HG03135 (cell line): ENCODE measurements around the gene CARD11.
"Not testable (repeated sequence)": the region's sequence is repeated elsewhere in the genome, so short reads cannot be mapped to it uniquely, and the experiment has no call there.

Experiments used
- ATAC-seq: cut with Tn5 transposase; IDR thresholded peaks from one replicate; pipeline ENCODE4 v1.9.1; 2021; ENCODE audit warnings: mild to moderate bottlenecking, moderate library complexity; ENCODE audit not compliant: unreplicated experiment

Gene CARD11

DNA sequence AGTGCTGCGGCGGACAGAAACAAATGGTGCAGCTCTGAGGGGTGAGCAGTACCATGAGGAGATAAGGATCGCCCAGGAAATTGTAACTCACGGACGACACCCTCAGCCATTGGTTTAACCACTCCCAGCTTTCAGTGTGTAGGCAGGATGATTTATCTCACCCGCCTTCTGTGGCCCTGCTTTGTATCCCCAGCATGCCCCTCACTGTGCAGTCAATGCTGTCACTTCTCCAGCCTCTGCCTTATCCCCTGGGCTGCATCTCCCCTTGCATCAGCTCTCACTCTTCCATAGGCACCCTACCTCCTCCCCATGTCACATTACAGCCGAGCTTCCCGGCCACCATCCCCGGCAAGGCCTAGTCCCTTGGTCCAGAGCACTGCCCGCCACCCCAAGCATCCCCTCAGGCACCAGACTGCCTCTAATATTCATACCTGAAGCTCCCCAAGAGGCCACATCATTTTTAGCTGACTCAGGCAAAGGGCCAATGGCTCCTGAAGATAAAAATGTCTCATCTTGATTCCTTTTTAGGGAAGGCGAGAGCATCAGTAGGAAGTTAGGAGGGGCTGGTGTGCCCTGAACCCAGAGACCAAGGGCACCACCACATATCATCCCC is 77.1 kb downstream of the CARD11 start:
- ATAC-seq: no peak

DNA sequence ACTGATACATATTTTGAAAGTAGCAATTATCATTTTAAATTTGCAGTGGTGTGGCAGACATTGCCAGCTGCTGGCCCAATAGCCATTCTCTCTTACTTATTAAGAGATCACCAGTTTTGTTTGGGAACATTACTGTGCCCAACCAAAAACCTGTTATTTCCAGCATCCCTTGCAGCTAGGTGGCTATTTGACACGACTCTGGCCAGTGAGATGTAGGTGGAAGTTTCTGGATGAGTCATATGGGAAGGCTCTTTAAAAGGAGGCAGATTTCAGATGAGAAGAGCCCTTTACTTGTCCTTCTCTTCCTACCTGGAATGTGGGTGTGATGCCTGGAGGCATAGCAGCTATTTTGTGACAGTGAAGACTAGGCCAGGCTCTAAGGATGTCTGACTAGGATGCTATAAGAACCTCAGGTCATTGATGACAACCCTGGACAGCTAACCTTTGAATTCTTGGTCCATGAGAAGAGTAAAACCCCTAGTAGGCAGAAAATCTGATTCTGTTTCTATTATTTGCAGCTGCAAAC is 77.9 kb downstream of the CARD11 start:
- ATAC-seq: no peak

DNA sequence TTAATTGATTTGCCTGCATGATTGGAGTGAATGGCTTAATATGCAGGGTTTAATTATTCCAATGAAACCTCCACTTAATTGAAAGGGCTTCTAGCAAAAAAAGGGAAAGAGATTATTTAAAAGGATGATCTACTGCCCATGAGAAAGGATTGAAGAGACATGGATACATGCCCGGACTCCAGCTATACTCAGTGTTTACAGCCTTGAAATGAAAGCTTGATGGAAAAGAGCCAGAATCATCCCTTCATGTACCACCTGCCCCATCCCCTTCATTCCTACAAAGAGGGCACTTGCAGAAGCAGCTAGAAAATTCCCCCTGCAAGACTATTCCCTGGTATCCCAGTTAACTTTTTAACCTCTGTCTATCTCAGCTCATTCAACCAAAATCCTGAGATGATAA is 78.4 kb downstream of the CARD11 start:
- ATAC-seq: no peak

DNA sequence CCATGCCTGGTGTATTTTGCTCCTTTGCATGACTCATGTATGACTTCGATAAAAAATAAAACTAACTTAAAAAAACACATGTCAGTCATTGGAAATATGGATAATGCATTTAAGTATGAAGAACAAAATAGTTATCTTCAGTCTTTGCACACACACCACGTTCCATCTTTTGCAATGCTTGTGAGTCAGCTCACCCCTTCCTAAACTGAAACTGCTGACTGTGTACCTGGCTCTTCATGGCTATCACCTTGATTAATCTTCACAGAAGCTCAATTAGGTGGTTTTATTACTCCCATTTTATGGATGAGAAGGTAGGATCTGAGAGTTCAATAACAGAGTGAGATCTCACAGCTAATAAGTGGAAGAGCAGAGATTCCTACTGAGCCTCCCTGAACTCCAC is 79.5 kb downstream of the CARD11 start:
- no peak for ATAC-seq

DNA sequence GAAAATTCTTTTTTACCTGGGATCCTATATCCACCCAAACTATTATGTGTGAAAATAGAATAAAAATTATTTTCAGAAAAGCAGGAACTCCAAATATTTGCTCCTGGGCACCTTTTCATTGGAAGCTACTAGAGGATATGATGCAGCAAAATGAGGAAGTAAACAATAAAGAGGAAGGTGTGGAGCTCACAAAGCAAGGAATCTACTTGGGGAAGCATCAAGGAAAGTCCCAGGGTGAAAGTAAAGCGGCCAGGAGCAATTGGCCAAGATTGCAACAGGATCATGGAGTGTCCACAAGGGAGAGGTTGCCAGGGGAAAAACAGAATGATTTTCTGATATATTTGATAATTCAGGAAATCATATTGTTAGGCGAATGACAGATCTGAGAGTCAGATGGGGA is 80.8 kb downstream of the CARD11 start:
- no peak for ATAC-seq

DNA sequence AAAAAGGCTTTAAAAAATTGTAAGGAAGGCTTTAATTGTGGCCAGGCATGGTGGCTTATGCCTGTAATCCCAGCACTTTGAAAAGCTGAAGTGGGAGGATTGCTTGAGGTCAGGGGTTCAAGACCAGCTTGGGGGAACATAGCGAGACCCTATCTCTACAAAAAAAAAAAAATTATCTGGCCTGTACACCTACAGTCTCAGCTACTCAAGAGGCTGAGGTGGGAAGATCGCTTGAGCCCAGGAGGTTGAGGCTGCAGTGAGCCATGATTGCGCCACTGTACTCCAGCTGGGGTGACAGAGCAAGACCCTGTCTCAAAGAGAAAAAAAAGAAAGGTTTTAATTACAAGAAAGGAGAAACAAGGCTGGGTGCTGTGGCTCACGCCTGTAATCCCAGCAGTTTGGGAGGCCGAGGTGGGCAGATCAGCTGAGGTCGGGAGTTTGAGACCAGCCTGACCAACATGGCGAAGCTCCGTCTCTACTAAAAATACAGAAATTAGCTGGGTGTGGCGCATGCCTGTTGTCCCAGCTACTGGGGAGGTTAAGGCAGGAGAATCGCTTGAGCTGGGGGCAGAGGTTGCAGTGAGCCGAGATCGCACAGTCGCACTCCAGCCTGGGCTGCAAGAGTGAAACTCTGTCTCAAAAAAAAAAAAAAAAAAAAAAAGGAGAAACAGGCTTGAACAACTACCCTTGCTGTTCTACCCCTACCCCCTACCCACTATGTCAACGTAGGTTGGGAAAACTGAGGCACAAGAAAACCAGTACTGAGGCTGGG is 83.7 kb downstream of the CARD11 start:
- no peak for ATAC-seq

DNA sequence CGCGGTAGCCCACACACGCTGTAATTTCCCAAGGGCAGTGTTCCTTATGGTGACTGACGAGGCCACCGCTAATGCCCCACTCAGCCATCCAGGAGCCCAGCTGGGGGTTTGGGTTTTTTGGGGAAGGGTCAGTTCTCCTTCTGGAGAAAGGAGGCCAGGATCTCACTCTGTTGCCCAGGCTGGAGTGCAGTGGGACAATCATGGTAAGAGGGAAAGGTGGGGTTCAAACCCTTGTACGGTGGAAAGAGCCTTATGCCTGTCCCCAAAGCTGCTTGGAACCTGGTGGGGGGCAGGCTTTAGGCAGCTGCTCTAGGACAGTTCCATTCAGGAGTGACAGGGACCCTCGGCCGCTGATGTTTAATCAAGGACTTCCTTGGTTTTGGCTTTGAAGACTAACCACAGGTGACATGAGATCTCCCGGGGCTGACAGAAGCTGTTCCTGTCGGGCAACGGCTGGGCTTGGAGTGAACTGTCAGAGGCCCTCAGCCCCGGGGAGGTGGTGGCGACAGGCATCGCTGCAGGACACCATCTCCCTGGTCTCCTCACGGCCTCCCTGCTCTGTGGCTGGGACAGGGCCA is 84.5 kb downstream of the CARD11 start:
- no peak for ATAC-seq

DNA sequence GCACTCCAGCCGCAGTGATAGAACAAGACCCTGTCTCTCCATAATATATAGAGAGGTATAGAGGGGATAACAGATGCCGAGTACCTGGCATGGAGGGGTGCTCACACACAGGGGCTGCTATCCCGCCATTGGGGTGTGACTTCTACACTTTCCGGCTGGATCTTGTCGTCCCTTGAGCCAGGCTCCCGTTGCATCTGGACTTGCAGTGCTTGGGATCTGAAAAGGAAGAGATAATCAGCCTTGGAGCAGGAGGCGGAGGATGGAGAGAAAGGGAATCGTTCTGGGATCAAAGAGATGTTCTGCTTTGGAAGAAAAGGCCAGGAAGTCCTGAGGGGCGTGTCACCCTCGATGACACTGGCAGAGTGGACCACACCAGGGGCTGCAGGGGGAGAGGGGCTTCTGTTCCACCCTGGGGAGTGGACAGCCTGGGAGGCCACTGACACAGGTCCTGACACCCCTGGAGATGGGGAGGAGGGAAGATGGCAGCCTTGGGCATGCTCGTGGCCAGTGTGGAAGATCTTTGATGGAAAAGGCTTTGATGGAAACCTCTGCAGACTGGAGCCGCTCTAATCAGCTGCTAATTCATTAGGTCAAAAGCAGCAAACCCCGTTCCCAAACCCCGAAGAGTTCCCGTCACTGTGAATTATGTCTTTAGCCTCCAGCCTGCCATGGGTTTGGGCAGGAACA is 85.1 kb downstream of the CARD11 start:
- no peak for ATAC-seq

DNA sequence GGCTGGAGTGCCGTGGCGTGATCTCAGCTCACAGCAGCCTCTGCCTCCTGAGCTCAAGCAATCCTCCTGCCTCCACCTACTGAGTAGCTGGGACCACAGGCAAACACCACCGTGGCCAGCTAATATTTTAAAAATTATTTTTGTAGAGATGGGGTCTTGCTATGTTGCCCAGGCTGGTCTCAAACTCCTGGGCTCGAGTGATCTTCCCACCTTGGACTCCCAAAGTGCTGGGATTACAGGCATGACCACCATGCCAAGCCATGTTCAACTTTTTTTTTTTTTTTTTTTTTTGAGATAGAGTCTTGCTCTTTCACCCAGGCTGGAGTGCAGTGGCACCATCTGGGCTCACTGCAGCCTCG is 86.3 kb downstream of the CARD11 start:
- ATAC-seq: not testable (repeated sequence)

DNA sequence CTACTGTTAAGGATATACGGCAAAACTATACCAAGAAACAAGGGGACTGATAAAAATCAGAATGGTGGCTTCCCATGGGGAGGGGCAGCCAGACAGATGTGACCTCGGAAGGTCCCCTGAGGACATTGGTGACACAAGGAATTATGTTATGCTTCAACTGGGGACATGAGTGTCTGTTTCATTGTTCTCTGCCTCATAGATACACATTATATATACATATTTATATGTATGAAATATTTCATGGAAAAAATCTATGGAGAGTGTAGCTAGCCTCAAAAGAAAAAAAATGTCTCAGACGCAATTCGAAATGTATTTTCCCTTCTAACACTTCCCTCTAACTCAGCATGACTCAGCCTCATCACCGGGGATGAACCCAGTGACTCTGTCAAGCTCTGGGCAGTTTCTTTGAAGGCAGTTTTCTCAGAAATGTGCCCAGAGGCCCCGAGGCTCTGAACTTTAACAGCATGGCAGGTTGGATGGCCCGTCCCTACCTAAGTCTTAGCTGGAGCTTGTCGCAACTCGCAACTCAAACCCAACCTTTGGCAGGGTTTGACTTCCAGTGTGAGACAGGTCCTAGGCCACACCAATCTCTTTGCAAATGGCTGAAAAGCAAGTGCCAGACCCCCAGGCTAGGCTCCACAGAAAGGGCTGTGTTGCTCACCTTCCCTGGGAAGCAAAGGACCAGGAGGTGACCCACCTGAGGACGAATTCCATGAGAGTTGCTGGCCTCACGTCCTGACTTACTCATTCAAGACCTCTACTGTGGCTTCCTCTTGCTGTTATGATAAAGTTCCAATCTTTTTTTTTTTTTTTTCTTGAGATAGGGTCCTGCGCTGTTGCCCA is 86.9 kb downstream of the CARD11 start:
- no peak for ATAC-seq

DNA sequence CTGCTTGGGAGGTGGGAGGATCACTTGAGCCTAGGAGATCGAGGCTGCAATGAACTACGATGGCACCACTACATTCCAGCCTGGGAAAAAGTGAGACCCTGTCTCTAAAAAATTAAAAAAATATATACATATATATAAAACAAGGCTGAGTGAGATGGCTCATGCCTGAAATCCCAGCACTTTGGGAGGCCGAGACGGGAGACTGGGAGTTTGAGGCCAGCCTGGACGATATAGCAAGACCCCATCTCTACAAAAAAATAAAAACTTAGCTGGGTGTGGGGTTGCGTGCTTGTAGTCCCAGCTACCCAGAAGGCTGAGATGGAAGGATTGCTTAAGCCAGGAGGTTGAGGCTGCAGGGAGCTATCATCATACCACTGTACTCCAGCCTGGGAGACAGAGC is 87.6 kb downstream of the CARD11 start:
- no peak for ATAC-seq

DNA sequence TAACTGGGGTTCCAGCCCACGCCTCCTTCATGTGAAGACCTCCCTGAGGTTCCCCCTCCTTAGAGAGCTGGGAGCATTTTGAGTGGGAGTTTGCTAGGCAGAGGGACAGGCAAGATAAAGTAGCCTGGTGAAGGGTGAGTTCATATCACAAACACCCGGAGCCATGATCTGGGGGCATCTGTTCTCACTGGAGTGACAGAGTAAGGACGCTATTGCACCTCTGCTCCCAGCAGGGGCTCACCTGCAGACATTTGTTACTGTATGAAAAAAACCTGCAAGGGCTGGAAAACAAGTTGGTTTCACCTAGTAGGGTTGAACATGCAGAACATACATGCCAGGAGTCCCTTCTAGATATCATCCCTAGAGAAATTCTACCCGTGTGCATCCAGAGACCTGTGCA is 88.4 kb downstream of the CARD11 start:
- ATAC-seq: no peak

DNA sequence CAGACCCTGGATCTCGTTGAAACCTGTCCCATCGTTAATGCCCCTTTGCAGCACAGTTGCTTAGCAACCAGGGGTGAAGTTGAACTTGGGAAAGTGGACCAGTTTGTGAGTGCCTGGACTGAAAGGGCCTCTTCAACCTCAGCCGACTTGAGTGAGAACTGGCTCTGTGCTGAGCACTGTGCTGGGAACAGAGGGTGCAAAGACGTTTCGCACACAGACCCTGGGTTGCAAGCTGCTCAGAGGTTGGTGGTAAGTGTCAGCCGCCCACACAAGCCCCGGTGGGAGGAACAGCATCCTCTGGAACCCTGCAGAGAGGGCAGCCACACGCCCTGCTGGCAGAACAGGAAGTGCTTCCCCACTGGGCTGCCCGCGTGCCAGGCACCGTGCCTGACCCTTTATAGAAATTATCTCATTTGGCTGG is 89.2 kb downstream of the CARD11 start:
- no peak for ATAC-seq

DNA sequence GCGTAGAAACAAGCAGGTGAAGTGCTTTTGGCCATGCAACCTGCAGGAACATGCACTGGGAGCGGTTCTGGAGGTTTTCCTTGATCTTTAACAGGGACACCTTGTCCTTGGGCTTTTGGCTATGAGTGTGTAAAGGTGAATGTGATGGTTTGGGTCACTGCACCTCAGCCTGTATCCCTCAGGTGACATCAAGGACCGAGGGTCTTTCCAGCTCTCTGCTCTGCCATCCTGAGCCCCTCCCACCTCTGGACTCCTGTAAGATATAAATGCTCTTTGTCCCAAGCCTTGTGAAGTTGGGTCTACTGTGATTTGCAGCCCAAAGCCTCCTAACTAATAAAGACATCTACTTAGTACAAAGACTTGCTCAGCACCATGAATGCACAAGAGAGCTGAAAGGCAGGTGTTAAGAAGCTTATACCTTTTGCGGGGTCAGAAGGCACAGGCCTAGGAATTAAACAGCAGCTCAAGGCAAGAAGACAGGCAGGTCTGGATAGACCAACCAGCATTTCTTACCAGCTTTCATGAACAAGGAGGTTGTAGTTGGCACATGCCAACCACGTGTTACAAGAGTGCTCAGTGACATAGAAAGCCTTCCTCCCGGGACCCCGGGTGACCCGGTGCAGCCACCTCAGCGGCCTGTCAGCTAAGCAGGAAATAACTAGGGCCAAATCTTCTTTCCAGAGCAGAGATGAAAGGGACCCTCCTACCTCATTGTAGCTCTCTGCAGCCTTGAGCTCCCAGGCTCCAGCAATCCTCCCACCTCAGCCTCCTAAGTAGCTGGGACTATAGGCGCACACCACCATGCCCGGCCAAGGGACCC is 89.9 kb downstream of the CARD11 start:
- no peak for ATAC-seq

DNA sequence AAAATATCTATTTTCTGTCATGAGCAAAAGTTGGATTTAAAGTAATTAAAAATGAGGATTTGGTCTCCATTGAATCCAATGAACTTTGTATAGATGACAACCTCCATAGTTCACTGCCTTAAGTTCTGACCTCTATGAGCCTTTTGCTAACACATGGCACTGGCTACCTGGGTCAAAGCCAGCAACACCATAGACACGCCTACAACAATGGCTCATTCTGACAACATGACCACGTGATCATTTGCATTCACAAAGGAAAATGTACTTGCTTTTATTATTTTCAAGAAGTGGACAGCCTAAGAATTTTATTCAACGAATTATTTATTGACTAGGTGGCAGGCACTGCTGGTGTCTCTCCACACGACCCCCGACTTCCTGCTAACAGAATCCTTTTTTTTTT is 90.6 kb downstream of the CARD11 start:
- no peak for ATAC-seq

DNA sequence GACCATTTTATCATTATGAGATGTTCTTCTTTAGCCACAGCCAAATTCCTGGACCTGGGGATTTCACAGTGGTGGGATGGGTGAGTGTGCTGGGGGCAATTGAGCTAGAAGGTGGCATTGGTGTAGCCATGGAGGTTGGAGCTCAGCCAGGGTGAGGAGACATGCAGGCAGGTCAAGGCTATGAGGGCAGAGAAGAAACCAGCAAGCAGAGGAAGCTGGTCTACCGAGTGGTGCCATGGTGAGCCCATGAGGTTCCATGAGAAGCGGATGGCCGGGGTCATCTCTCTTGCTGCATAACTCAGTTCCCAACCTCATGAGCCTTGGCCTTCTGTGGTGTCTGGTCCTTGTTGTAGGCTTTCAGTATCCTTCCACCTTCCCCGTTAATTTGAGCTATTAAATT is 91.4 kb downstream of the CARD11 start:
- no peak for ATAC-seq

DNA sequence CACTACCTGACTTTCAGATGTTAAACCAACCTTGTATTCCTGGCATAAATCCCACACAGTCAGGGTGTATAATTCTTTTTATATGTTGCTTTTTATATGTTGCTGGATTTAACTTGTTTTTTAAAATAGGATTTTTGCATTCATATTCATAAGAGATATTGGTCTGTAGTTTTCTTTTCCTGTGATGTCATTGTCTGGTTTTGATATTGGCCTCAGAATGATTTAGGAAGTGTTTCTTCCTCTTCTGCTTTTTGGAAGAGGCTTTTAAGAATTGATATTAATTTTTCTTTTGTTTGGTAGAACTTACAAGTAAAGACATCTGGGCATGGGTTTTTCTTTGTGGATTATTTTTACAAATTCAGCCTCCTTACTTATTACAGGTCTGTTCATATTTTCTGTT is 93.1 kb downstream of the CARD11 start:
- ATAC-seq: no peak

DNA sequence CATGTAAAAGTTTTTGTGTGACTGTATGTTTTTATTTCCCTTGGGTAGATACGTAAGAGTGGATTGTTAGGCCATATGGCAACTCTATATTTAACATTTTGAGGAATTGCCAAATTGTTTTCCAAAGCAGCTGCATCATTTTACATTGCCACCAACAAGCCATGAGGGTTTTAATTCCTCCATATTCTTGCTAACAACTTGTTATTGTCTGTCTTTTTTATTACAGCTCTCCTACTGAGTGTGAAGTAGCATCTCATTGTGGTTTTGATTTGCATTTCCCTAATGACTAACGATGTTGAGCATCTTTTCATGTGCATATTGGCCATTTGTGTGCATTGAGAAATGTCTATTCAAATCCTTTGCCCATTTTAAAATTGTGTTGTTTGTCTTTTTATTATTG is 94.9 kb downstream of the CARD11 start:
- no peak for ATAC-seq

DNA sequence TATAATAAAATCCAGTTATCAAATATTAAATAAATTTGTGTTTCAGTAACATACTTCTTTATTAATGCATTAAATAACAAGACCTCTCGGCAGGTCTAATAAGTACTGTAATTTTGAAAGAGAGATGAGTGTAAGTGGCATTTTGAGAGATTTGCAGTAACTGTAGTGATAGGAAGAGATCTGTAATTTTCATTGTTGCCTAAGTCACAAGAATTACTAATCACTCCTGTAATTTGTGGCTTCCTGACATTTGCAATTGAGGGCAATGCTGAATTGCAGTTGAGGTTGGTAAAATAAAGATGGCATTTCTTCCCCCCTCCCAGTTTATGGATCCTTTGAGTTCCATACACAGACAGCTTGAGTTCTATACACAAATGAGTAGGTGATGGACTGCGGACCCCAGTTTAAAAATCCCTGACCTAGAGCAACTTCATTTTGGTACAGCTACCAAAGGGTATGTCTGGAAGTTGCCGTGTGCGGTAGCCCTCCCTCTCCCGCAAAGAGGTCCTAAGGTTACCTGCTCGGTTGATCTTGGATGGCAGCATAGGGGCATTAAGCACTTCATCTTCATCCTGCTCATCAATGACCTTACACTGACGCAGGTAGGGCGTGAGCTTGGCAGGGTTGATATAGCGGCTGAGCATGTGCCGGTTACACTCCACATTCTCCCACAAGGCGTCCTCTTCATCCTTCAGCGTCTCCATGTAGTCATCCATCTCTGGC is 96.4 kb downstream of the CARD11 start:
- ATAC-seq: no peak
